LNCaP clone FGC (cell line): ENCODE data around the gene KLRB1.

ENCODE experiments used
- DNase-seq: peaks from one replicate; pipeline ENCODE4 v3.0.0-alpha.2; 2011; ENCODE audit warnings: low read depth
- H3K4me3 ChIP-seq: 2 replicates; pipeline ENCODE4 v1.5.1; 2011; ENCODE audit warnings: mild to moderate bottlenecking, low read depth, low read length, control low read depth
- TF ChIP-seq, protein P1 (sequence below): IDR thresholded peaks from 2 replicates; pipeline ENCODE4 v1.5.1; 2012; ENCODE audit warnings: mild to moderate bottlenecking; ENCODE audit not compliant: control insufficient read depth, insufficient read depth; ENCODE audit errors: extremely low read depth

Gene KLRB1

DNA sequence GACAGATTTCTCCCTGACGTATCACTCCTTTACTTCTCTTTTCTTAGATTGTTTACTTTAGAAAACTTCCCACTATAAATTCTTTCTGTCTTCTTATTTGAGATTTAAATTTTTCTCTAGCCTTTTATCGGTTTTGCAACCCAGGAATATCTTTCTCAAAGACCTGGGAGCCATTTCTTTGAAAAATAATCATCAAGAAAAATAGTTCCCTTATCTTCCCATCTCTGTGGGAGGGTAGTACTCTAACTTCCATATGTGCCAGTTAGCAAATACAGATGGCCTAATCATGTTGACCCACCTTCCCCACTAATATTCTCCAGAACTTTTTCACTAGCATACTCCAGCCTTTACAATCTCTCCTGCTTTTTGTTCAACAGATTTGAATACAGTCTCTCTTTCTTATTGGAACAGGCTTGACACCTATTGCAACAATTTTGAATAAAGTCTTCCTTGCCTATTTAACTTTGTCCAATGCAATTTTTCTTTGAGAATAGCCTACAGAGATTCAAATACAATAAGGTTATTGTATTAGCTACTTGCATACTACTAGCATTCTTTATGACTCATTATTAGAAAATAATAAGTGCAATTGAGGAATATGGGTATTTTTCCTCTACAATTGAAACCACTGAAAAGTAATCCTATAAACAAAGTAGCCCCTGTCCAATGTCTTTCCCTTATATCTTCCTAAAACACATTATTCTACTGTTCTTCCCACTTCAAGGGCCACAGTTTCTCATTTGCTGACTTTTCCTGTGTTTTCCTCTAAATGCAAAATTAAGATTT, 27.4 kb upstream of the KLRB1 start:
- no peak for DNase-seq

DNA sequence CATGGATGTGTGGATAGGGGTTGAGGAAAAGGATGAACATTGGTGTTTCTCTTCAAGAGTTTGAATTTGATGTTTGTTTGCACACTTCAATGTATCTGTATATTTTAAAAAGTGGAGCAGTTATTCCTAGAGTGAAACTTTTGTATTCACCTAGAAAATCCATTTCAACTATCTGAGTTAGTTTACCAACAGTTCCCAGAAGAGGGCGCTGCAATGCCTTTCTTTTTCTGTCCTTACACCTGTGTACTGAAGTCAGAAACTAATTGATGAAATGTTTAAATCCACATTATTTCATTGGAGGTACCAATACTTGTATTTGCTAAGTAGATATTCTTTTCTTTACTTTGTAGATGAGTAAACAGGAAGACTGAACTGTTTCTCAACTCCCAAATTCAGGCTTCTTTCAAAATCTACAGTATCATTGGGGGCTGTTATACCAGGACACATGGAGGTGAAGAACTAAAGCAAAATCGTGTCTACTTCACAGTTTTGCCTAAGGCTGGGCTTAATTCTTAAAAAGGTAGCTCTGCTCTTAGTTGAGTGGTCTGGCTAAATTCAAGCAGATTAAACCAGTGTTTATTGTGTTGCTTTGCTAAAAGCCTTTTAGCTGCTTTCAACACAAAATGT, 26.6 kb upstream of the KLRB1 start:
- TF ChIP-seq, protein P1, sequence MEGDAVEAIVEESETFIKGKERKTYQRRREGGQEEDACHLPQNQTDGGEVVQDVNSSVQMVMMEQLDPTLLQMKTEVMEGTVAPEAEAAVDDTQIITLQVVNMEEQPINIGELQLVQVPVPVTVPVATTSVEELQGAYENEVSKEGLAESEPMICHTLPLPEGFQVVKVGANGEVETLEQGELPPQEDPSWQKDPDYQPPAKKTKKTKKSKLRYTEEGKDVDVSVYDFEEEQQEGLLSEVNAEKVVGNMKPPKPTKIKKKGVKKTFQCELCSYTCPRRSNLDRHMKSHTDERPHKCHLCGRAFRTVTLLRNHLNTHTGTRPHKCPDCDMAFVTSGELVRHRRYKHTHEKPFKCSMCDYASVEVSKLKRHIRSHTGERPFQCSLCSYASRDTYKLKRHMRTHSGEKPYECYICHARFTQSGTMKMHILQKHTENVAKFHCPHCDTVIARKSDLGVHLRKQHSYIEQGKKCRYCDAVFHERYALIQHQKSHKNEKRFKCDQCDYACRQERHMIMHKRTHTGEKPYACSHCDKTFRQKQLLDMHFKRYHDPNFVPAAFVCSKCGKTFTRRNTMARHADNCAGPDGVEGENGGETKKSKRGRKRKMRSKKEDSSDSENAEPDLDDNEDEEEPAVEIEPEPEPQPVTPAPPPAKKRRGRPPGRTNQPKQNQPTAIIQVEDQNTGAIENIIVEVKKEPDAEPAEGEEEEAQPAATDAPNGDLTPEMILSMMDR = peak; percentile 74
- no peak overlapping the region for H3K4me3 ChIP-seq
- peak; percentile 28 for DNase-seq

More for the DNA sequence above, 27.4 kb upstream of the KLRB1 start:
- TF ChIP-seq, protein P1 = no peak
- no peak overlapping the region for H3K4me3 ChIP-seq

DNA sequence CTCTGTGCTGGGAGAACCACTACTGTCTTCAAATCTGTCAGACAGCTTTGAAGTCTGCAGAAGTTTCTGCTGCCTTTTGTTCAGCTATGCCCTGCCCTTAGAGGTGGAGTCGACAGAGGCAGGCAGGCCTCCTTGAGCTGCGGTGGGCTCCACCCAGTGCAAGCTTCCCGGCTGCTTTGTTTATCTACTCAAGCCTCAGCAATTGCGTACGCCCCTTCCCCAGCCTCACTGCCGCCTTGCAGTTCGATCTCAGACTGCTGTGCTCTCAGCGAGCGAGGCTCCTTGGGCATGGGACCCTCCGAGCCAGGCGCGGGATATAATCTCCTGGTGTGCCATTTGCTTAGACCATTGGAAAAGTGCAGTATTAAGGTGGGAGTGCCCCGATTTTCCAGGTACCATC, 25.1 kb upstream of the KLRB1 start:
- DNase-seq = no peak
- TF ChIP-seq, protein P1 = no peak
- no peak overlapping the region for H3K4me3 ChIP-seq

DNA sequence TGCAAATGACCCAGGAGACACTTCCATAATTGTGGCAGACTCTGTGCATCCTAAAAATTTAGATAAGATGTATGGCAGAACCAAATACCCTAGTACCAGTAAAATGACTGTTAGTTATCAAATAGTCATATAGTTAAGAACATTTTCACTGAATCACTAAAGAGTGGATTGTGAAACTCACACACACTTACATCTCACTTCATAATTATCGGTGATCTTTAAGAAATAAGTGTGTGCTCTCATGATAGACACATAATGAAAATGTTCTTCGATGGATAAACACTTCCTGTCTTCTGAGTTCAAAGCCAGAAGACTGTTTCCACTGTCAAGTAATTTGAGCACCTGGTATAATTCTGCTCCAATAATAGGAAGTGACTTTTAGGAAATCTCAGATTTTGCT, 19.1 kb upstream of the KLRB1 start:
- DNase-seq = no peak
- TF ChIP-seq, protein P1 = no peak

DNA sequence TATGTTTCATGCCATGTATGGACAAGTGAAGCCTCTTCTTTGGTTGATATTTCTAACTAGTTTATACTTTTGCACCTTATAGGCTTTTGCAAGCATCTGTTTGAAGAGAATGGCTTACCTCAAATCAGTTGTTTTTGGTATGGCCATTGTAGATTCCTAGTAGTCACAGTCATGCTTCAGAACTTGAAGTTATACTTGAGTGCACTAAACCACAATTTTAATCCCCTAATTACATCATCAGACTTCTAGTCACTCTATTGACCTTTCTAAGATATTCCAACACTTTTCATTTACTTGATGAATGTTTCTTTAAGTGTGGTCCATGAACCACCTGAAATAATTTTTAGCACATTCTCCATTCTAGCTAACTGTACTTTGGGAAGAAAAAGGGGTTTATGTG, 18.6 kb upstream of the KLRB1 start:
- TF ChIP-seq, protein P1 = no peak
- H3K4me3 ChIP-seq = no peak overlapping the region
- no peak for DNase-seq

More for the DNA sequence above, 19.1 kb upstream of the KLRB1 start:
- H3K4me3 ChIP-seq = no peak overlapping the region

DNA sequence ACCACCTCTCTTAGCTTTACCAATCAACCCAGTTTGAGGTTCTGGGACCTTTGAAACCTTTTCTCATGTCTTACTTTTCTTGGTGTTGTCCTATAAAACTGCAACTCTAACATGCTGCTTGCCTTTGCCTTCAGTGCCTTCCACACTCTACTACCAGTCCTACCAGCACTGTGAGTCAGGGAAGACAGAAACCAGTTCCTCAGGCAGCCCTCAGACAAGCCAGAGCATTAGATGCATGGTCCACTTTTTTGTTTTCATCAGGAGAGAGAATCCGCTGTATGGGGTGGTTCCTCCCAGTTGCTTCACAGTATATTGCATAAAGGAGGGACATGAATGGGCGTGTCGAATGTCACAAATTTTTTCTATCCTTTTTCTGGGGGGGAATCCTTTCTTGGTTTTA, 17.3 kb upstream of the KLRB1 start:
- H3K4me3 ChIP-seq = no peak overlapping the region
- TF ChIP-seq, protein P1 = no peak
- no peak for DNase-seq
